NOMO-1 treated with DMSO at 0.1 percent for 48 hours (cell line): Measurements from ENCODE around the gene GATA3.

Experiments
- DNase-seq: peaks from one replicate; lab custom pipeline; 2025; ENCODE audit not compliant: unreplicated experiment; lab: John Stamatoyannopoulos, UW

Gene GATA3

GRCh38 chr10:8037941-8038894 lies 16.3 kb upstream of the GATA3 start:
- no peak for DNase-seq

GRCh38 chr10:8039321-8039881 lies 15.1 kb upstream of the GATA3 start:
- no peak for DNase-seq

- DNase-seq: no peak
Observed at GRCh38 chr10:8040651-8041050, 13.8 kb upstream of the GATA3 start.

GRCh38 chr10:8041284-8041991 lies 13.1 kb upstream of the GATA3 start:
- DNase-seq: no peak

- DNase-seq: no peak
Observed at GRCh38 chr10:8041992-8042720, 12.3 kb upstream of the GATA3 start.

- DNase-seq: no peak
Observed at GRCh38 chr10:8042721-8043568, 11.5 kb upstream of the GATA3 start.

GRCh38 chr10:8043569-8044306 lies 10.8 kb upstream of the GATA3 start:
- DNase-seq: no peak

GRCh38 chr10:8044331-8044907 lies 10.1 kb upstream of the GATA3 start:
- DNase-seq: no peak

- no peak for DNase-seq
Observed at GRCh38 chr10:8044908-8045725, 9.4 kb upstream of the GATA3 start.

GRCh38 chr10:8045726-8046494 lies 8.6 kb upstream of the GATA3 start:
- DNase-seq: no peak

GRCh38 chr10:8047452-8048280 lies 6.8 kb upstream of the GATA3 start:
- DNase-seq: no peak

- DNase-seq: no peak
Observed at GRCh38 chr10:8048281-8049008, 6.0 kb upstream of the GATA3 start.

- no peak for DNase-seq
Observed at GRCh38 chr10:8049045-8049864, 5.2 kb upstream of the GATA3 start.

- no peak for DNase-seq
Observed at GRCh38 chr10:8049865-8050555, 4.5 kb upstream of the GATA3 start.
